GM12872 (cell line): Measurements from ENCODE around the gene GEMIN8.

Experiments
- TF ChIP-seq, protein P1 (sequence below): IDR thresholded peaks from 3 replicates; pipeline ENCODE4 v1.5.1; 2011; ENCODE audit warnings: low read depth, mild to moderate bottlenecking, low read length, moderate library complexity; ENCODE audit not compliant: insufficient read depth

The GEMIN8 gene

DNA sequence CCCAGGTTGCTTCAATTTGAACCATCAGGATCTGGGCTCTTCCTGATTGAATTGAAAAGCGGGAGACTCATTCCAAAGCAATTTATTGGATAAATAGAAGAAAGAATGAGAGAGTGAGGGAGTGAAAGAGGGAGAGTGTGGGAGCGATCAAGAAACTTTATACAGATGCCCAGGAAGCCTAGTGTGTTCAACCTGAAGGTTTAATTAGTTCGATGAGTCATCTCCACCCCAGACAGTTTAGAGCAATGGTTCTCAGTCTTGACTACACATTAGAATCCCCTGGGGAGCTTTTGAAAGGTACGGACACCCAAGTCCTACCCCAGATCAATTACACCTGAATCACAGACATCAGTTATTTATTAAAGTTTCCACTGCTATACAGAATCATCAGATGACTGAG is 61.5 kb downstream of the GEMIN8 start:
- TF ChIP-seq, protein P1, sequence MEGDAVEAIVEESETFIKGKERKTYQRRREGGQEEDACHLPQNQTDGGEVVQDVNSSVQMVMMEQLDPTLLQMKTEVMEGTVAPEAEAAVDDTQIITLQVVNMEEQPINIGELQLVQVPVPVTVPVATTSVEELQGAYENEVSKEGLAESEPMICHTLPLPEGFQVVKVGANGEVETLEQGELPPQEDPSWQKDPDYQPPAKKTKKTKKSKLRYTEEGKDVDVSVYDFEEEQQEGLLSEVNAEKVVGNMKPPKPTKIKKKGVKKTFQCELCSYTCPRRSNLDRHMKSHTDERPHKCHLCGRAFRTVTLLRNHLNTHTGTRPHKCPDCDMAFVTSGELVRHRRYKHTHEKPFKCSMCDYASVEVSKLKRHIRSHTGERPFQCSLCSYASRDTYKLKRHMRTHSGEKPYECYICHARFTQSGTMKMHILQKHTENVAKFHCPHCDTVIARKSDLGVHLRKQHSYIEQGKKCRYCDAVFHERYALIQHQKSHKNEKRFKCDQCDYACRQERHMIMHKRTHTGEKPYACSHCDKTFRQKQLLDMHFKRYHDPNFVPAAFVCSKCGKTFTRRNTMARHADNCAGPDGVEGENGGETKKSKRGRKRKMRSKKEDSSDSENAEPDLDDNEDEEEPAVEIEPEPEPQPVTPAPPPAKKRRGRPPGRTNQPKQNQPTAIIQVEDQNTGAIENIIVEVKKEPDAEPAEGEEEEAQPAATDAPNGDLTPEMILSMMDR, result no peak

- TF ChIP-seq, protein P1, result no peak
Measured at GRCh38 chrX:13967636-13968035, 62.1 kb downstream of the GEMIN8 start.

DNA sequence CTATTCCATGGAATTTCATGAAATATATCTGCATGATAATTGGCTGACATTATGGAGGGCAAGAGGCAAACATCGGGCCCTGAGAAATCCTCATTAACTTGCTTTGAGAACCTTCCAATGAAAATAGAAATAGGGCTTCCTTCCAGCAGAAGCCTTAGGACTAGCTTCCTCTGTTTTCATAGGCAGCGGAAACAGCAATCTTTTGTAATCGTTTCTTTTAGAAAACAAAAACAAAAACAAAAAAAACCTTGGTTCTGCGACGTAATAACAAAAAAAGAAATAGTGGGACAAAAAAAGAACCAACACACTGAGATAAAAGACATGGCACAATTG is 62.9 kb downstream of the GEMIN8 start:
- TF ChIP-seq, protein P1, result no peak

DNA sequence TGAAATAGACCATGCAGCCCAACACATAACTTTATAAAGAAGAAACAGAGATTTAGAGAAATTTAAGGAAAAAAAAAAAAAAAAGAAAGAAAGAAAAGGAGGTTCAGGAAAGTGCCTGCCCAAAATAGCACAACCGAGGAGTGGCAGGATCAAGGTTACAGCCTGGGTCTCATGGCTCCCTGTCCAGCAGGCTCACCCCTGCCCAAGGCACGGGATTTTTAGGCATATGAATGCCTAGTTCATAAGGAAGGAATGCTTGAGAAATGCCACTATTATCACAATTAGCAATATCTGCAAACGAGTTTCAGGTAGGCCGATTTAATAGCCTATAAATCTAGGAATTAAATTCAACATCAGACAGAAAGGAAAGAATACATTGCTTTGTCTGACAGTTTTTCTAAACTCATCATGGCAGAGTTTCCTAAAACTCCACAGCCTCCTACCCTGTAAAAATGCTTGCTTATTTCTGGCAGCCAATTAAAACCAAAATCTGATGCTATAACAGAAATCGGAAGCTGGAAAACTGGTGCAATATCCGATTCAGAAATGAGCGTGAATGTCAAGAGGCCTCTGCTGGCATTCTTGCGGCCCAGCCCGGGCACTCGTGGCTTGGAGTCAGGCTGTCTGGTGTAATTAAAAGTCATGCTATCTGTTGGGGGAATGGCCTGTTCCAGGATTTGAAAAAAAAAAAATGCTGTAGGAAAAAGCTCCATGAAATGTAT is 63.5 kb downstream of the GEMIN8 start:
- TF ChIP-seq, protein P1, result no peak

DNA sequence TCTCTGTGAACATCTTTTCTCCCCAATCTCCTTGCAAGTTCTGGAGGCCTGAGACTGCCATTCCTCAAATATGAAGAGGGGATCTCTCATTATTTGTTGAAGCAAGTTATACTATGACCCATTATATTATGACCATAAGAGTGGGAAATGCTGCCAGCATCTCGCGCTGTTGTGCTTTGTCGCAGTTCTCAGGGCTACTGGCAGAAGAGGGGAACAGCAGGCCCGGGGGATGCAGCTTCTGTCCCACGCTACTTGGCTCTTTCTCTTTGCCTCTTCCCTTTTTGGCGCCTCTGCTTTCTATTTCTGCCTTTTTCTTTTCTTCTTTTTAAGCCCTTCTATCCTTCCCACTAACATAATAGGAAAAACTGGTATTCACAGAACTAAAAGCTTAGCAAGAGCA is 64.2 kb downstream of the GEMIN8 start:
- TF ChIP-seq, protein P1, result no peak

DNA sequence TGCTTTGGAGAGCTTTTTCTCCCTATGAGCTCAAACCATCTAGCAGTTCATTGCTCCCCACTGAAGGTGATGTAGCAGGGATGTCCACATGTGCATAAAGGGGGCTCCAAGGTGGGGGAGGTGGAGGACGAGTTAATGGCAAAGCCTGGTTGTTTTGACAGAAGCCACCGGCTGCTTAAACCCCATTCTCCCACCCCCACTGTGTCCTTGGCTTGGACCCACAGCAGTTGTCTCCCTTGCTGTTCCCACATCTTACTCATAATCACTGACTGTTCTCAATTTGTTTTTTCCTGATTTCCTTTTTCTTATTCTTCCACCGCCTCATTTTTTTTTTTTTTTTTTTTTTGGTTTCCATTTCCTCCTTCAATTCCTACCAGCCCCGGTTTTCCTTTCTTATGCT is 72.7 kb downstream of the GEMIN8 start:
- TF ChIP-seq, protein P1, result no peak
